Esophagus (tissue), 2 donors: ENCODE data around the gene PAH. TPM values are rescaled to one million over a fixed set of nuclear protein-coding genes. Genes with fewer than 3 reads are reported as not detected.

Experiments
- polyA plus RNA-seq, 2 donors: library from polyadenylated mRNA; stranded (reverse); fragments of 200-250 nt; gene quantifications; one replicate each; pipeline ENCODE4 v1.2.3, GENCODE V29; 2013
- donor health status: healthy with polysubstance abuse.
- donor health status: Bipolar disorder and iron deficiency.

Gene PAH
- polyA plus RNA-seq, 2 donors, result 0.11 TPM; not detected in 1

Other genes with a start within 250 kb of the PAH start
- gene ASCL1, start 40.4 kb upstream of the PAH start, polyA plus RNA-seq, result under 1 TPM in 1 of 2 donors, not detected in 1; 0.02 TPM